PC-9 (cell line): Measurements from ENCODE around the gene CACNG5. TPM values are rescaled to one million over a fixed set of nuclear protein-coding genes. Genes with fewer than 3 reads are reported as not detected.

Experiments used
- BruUV-seq: library from RNA; stranded (reverse); fragments of 400-500 nt; replicated peaks from 2 replicates; lab custom pipeline; 2021; lab: Mats Ljungman, UMichigan
- CTCF ChIA-PET: fragments of 300-600 bp; sonication (Branson Sonifier 250); formaldehyde crosslinking; loops from one replicate; lab custom pipeline; 2022; ENCODE audit warnings: antibody characterized with exemption; lab: Charles Lee
- POLR2A ChIA-PET: fragments of 300-600 bp; sonication (Branson Sonifier 250); formaldehyde crosslinking; loops from one replicate; lab custom pipeline; 2022; ENCODE audit warnings: antibody characterized with exemption; ENCODE audit not compliant: unreplicated experiment; lab: Charles Lee
- DNase-seq, 2 experiments: peaks; one replicate each; pipeline versions ENCODE4 v3.0.0 to v3.0.0-alpha.2; 2015 to 2022; ENCODE audit warnings: mixed read lengths in 1 of 2
- H2AFZ ChIP-seq: fragments of 200-600 bp; sonication (generic); 2 replicates; pipeline ENCODE4 v1.8.1; 2017; ENCODE audit warnings: antibody characterized with exemption
- H3F3A ChIP-seq: fragments of 200-600 bp; sonication (generic); 2 replicates; pipeline ENCODE4 v1.8.1; 2017; ENCODE audit warnings: antibody characterized with exemption, mild to moderate bottlenecking, low read depth; ENCODE audit not compliant: insufficient read depth
- H3K27ac ChIP-seq: fragments of 200-600 bp; sonication (generic); 2 replicates; pipeline ENCODE4 v1.6.1; 2016; ENCODE audit warnings: mixed run types
- H3K27me3 ChIP-seq: fragments of 200-600 bp; sonication (generic); 2 replicates; pipeline ENCODE4 v1.6.1; 2016; ENCODE audit warnings: low read depth, mixed run types; ENCODE audit not compliant: insufficient read depth
- H3K36me3 ChIP-seq: fragments of 200-600 bp; sonication (generic); 2 replicates; pipeline ENCODE4 v1.6.1; 2016; ENCODE audit warnings: low read depth, mixed run types
- H3K4me1 ChIP-seq: fragments of 200-600 bp; sonication (generic); replicated peaks from 2 replicates; pipeline ENCODE4 v1.6.1; 2016; ENCODE audit warnings: mixed run types; ENCODE audit not compliant: insufficient read depth
- H3K4me2 ChIP-seq: fragments of 200-600 bp; sonication (generic); 2 replicates; pipeline ENCODE4 v1.6.1; 2017; ENCODE audit warnings: mixed run types
- H3K4me3 ChIP-seq: fragments of 200-600 bp; sonication (generic); 2 replicates; pipeline ENCODE4 v1.6.1; 2016; ENCODE audit warnings: mixed run types
- H3K79me2 ChIP-seq: fragments of 200-600 bp; sonication (generic); 2 replicates; pipeline ENCODE4 v1.6.1; 2017; ENCODE audit warnings: low read depth, mixed run types
- H3K9me2 ChIP-seq: fragments of 200-600 bp; sonication (generic); 2 replicates; pipeline ENCODE4 v1.8.1; 2017; ENCODE audit warnings: mild to moderate bottlenecking; ENCODE audit not compliant: insufficient read depth
- H3K9me3 ChIP-seq: fragments of 200-600 bp; sonication (generic); 2 replicates; pipeline ENCODE4 v1.8.1; 2016; ENCODE audit warnings: low read depth; ENCODE audit not compliant: insufficient read depth
- H4K20me1 ChIP-seq: fragments of 200-600 bp; sonication (generic); 2 replicates; pipeline ENCODE4 v1.8.1; 2017; ENCODE audit not compliant: insufficient read depth
- CTCF ChIP-seq: fragments of 200-600 bp; sonication (generic); conservative IDR thresholded peaks from 2 replicates; pipeline ENCODE4 v1.6.1; 2017; ENCODE audit warnings: mixed run types, antibody characterized with exemption, mild to moderate bottlenecking, moderate library complexity
- EZH2 ChIP-seq: fragments of 200-600 bp; sonication (generic); IDR thresholded peaks from 2 replicates; pipeline ENCODE4 v1.8.0; 2017; ENCODE audit warnings: antibody characterized with exemption, low read depth
- intact Hi-C: fragments of 100-400 bp; cut with micrococcal nuclease; formaldehyde crosslinking; loops from one replicate; pipeline ENCODE4 v1.10.0; 2022; ENCODE audit not compliant: unreplicated experiment
- total RNA-seq: library from RNA; stranded (reverse); gene quantifications from 2 replicates; pipeline ENCODE4 v1.2.3, GENCODE V29; 2021

The CACNG5 gene
- total RNA-seq, 1 experiment from 2014 or later = not detected

- Histone ChIP-seq H3K9me2 (no peaks in the 10 kb centered on the region), H3K4me1 (no peaks in the 10 kb centered on the region), H2AFZ (no peak overlapping the region), H3K9me3 (no peaks in the 10 kb centered on the region), H3F3A (no peaks in the 10 kb centered on the region), H3K79me2 (no peaks in the 10 kb centered on the region), H3K36me3 (no peaks in the 10 kb centered on the region), H3K4me2 (no peak overlapping the region), H3K27ac (no peak overlapping the region), H4K20me1 (no peaks in the 10 kb centered on the region), H3K27me3 (peaks cover 70% of the 10 kb centered on the region), H3K4me3 (no peak overlapping the region)
- no peak for TF ChIP-seq CTCF
- TF ChIP-seq EZH2 = no peak
- intact Hi-C loops = no loop called here
- CTCF ChIA-PET = no interaction called here
- BruUV-seq = no TSS peak
- no peak for DNase-seq
- POLR2A ChIA-PET = no interaction called here
Measured at GRCh38 chr17:66835476-66835875, 559 bp downstream of the CACNG5 start.

- peaks cover 72% of the 10 kb centered on the region for H3K27me3 ChIP-seq
Measured at GRCh38 chr17:66836063-66837005, 1.4 kb downstream of the CACNG5 start.

GRCh38 chr17:66837226-66837625, 2.3 kb downstream of the CACNG5 start:
- Histone ChIP-seq H3K4me3 (no peak overlapping the region), H3K27me3 (peaks cover 67% of the 10 kb centered on the region), H3K9me2 (no peaks in the 10 kb centered on the region), H3K27ac (no peak overlapping the region), H2AFZ (no peak overlapping the region), H3K4me2 (no peak overlapping the region), H3K36me3 (no peaks in the 10 kb centered on the region), H3F3A (no peaks in the 10 kb centered on the region), H3K9me3 (no peaks in the 10 kb centered on the region), H3K4me1 (no peaks in the 10 kb centered on the region), H3K79me2 (no peaks in the 10 kb centered on the region), H4K20me1 (no peaks in the 10 kb centered on the region)
- BruUV-seq = no TSS peak
- ChIA-PET POLR2A (no interaction called here), CTCF (no interaction called here)
- intact Hi-C loops = no loop called here
- no peak for DNase-seq
- TF ChIP-seq EZH2 (no peak), CTCF (no peak)

More at GRCh38 chr17:66836063-66837005, 1.4 kb downstream of the CACNG5 start:
- TF ChIP-seq CTCF = no peak
- TF ChIP-seq EZH2 = no peak
- Histone ChIP-seq H3K79me2 (no peaks in the 10 kb centered on the region), H3K36me3 (no peaks in the 10 kb centered on the region), H3K9me3 (no peaks in the 10 kb centered on the region), H3K4me3 (no peak overlapping the region), H2AFZ (no peak overlapping the region), H3F3A (no peaks in the 10 kb centered on the region), H3K4me1 (no peaks in the 10 kb centered on the region), H3K4me2 (no peak overlapping the region), H3K9me2 (no peaks in the 10 kb centered on the region), H3K27ac (no peak overlapping the region), H4K20me1 (no peaks in the 10 kb centered on the region)
- ChIA-PET POLR2A (no interaction called here), CTCF (no interaction called here)
- intact Hi-C loops = no loop called here
- BruUV-seq = no TSS peak
- DNase-seq = no peak
